ENCODE results near the gene CST5.
A peak's percentile ranks its signal among the peaks of the same experiment; 100 is the strongest.

Gene CST5

GRCh38 chr20:23879328-23879798, at the start of gene CST5:
Gene CST5, minus strand, starts transcription at chr20:23879748. Its CDS starts 72 bp downstream, at chr20:23879676.
- H3K4me3 Mint-ChIP-seq, result no peak within 1 kb of the TSS
- no peaks in the 10 kb centered on the region for H3K36me3 Mint-ChIP-seq (ENCODE audit: insufficient read depth)
- H3K27me3 Mint-ChIP-seq, result no peaks in the 10 kb centered on the region
- H3K4me1 Mint-ChIP-seq, result no peaks in the 10 kb centered on the region
- H3K9me3 Mint-ChIP-seq, result no peaks in the 10 kb centered on the region
- DNase-seq (ENCODE audit: low spot score in 2 of 2) (no peak), ATAC-seq (replicated peaks; ENCODE audit: extremely low read depth, poor library complexity, severe bottlenecking) (no peak)
- no peak within 1 kb of the TSS for H3K27ac Mint-ChIP-seq (ENCODE audit: low read depth)

- DNase-seq (ENCODE audit: low spot score in 2 of 2), result peak; percentile 28 to 61
- peak; percentile 86 for ATAC-seq (replicated peaks; ENCODE audit: extremely low read depth, poor library complexity, severe bottlenecking)
These were observed 49.2 kb upstream of the CST5 start for GRCh38 chr20:23928788-23929187.

GRCh38 chr20:23928353-23928752, 48.8 kb upstream of the CST5 start:
- Mint-ChIP-seq H3K4me3 (peak overlapping the region; percentile 76), H3K9me3 (peaks cover 11% of the 10 kb centered on the region), H3K4me1 (peaks cover 80% of the 10 kb centered on the region), H3K27me3 (no peaks in the 10 kb centered on the region), H3K27ac (ENCODE audit: low read depth) (peak overlapping the region; percentile 80), H3K36me3 (ENCODE audit: insufficient read depth) (peaks cover 6% of the 10 kb centered on the region)
- DNase-seq (ENCODE audit: low spot score in 2 of 2), result no peak
- no peak for ATAC-seq (replicated peaks; ENCODE audit: extremely low read depth, poor library complexity, severe bottlenecking)

More at GRCh38 chr20:23928788-23929187, 49.2 kb upstream of the CST5 start:
- peaks cover 79% of the 10 kb centered on the region for H3K4me1 Mint-ChIP-seq
- no peaks in the 10 kb centered on the region for H3K27me3 Mint-ChIP-seq
- peak overlapping the region; percentile 76 for H3K4me3 Mint-ChIP-seq
- H3K27ac Mint-ChIP-seq (ENCODE audit: low read depth), result peak overlapping the region; percentile 59
- peaks cover 11% of the 10 kb centered on the region for H3K9me3 Mint-ChIP-seq
- H3K36me3 Mint-ChIP-seq (ENCODE audit: insufficient read depth), result peaks cover 6% of the 10 kb centered on the region

GRCh38 chr20:23926944-23927872, 47.7 kb upstream of the CST5 start:
- Mint-ChIP-seq H3K27ac (ENCODE audit: low read depth) (peak overlapping the region; percentile 80), H3K4me1 (peaks cover 83% of the 10 kb centered on the region)

GRCh38 chr20:23926526-23926880, 47.0 kb upstream of the CST5 start:
- no peak for ATAC-seq (replicated peaks; ENCODE audit: extremely low read depth, poor library complexity, severe bottlenecking)
- DNase-seq (ENCODE audit: low spot score in 2 of 2), result no peak
- peaks cover 16% of the 10 kb centered on the region for H3K9me3 Mint-ChIP-seq
- H3K27me3 Mint-ChIP-seq, result no peaks in the 10 kb centered on the region
- peak overlapping the region; percentile 10 for H3K27ac Mint-ChIP-seq (ENCODE audit: low read depth)
- H3K36me3 Mint-ChIP-seq (ENCODE audit: insufficient read depth), result peaks cover 6% of the 10 kb centered on the region
- peaks cover 84% of the 10 kb centered on the region for H3K4me1 Mint-ChIP-seq
- H3K4me3 Mint-ChIP-seq, result peak overlapping the region; percentile 76

More at GRCh38 chr20:23926944-23927872, 47.7 kb upstream of the CST5 start:
- DNase-seq (ENCODE audit: low spot score in 2 of 2) (no peak), ATAC-seq (replicated peaks; ENCODE audit: extremely low read depth, poor library complexity, severe bottlenecking) (peak; percentile 59)
- Mint-ChIP-seq H3K27me3 (no peaks in the 10 kb centered on the region), H3K36me3 (ENCODE audit: insufficient read depth) (peaks cover 6% of the 10 kb centered on the region), H3K4me3 (peak overlapping the region; percentile 76), H3K9me3 (peaks cover 16% of the 10 kb centered on the region)

- H3K4me1 Mint-ChIP-seq, result peaks cover 87% of the 10 kb centered on the region
- H3K27ac Mint-ChIP-seq (ENCODE audit: low read depth), result peak overlapping the region; percentile 10
- H3K9me3 Mint-ChIP-seq, result peaks cover 16% of the 10 kb centered on the region
- ATAC-seq (replicated peaks; ENCODE audit: extremely low read depth, poor library complexity, severe bottlenecking), result no peak
- peak overlapping the region; percentile 21 for H3K4me3 Mint-ChIP-seq
- DNase-seq (ENCODE audit: low spot score in 2 of 2), result no peak
- peaks cover 6% of the 10 kb centered on the region for H3K36me3 Mint-ChIP-seq (ENCODE audit: insufficient read depth)
- H3K27me3 Mint-ChIP-seq, result no peaks in the 10 kb centered on the region
These were observed 46.4 kb upstream of the CST5 start for GRCh38 chr20:23925789-23926525.

GRCh38 chr20:23924751-23925150, 45.2 kb upstream of the CST5 start:
- peaks cover 88% of the 10 kb centered on the region for H3K4me1 Mint-ChIP-seq
- H3K27me3 Mint-ChIP-seq, result no peaks in the 10 kb centered on the region
- ATAC-seq (replicated peaks; ENCODE audit: extremely low read depth, poor library complexity, severe bottlenecking), result no peak
- H3K27ac Mint-ChIP-seq (ENCODE audit: low read depth), result no peak overlapping the region
- DNase-seq (ENCODE audit: low spot score in 2 of 2), result no peak
- peaks cover 9% of the 10 kb centered on the region for H3K36me3 Mint-ChIP-seq (ENCODE audit: insufficient read depth)
- H3K4me3 Mint-ChIP-seq, result peak overlapping the region; percentile 28
- H3K9me3 Mint-ChIP-seq, result peaks cover 5% of the 10 kb centered on the region

- Mint-ChIP-seq H3K36me3 (ENCODE audit: insufficient read depth) (peaks cover 7% of the 10 kb centered on the region), H3K27ac (ENCODE audit: low read depth) (no peak overlapping the region), H3K4me1 (peaks cover 87% of the 10 kb centered on the region), H3K4me3 (peak overlapping the region; percentile 28), H3K9me3 (peaks cover 5% of the 10 kb centered on the region), H3K27me3 (no peaks in the 10 kb centered on the region)
- ATAC-seq (replicated peaks; ENCODE audit: extremely low read depth, poor library complexity, severe bottlenecking) (no peak), DNase-seq (ENCODE audit: low spot score in 2 of 2) (no peak)
These were observed 44.4 kb upstream of the CST5 start for GRCh38 chr20:23923891-23924435.

- H3K4me1 Mint-ChIP-seq, result peaks cover 86% of the 10 kb centered on the region
- H3K9me3 Mint-ChIP-seq, result peaks cover 5% of the 10 kb centered on the region
- DNase-seq (ENCODE audit: low spot score in 2 of 2) (no peak), ATAC-seq (replicated peaks; ENCODE audit: extremely low read depth, poor library complexity, severe bottlenecking) (no peak)
- H3K4me3 Mint-ChIP-seq, result peak overlapping the region; percentile 33
- H3K27ac Mint-ChIP-seq (ENCODE audit: low read depth), result peak overlapping the region; percentile 93
- H3K27me3 Mint-ChIP-seq, result no peaks in the 10 kb centered on the region
- peaks cover 7% of the 10 kb centered on the region for H3K36me3 Mint-ChIP-seq (ENCODE audit: insufficient read depth)
These were observed 43.8 kb upstream of the CST5 start for GRCh38 chr20:23923311-23923710.

- Mint-ChIP-seq H3K4me1 (peaks cover 63% of the 10 kb centered on the region), H3K9me3 (peaks cover 5% of the 10 kb centered on the region), H3K4me3 (peak overlapping the region; percentile 64), H3K36me3 (ENCODE audit: insufficient read depth) (peaks cover 2% of the 10 kb centered on the region), H3K27me3 (no peaks in the 10 kb centered on the region), H3K27ac (ENCODE audit: low read depth) (peak overlapping the region; percentile 93)
- no peak for ATAC-seq (replicated peaks; ENCODE audit: extremely low read depth, poor library complexity, severe bottlenecking)
- no peak for DNase-seq (ENCODE audit: low spot score in 2 of 2)
These were observed 41.1 kb upstream of the CST5 start for GRCh38 chr20:23920408-23921325.

- Mint-ChIP-seq H3K36me3 (ENCODE audit: insufficient read depth) (peaks cover 2% of the 10 kb centered on the region), H3K27ac (ENCODE audit: low read depth) (peak overlapping the region; percentile 93), H3K4me3 (no peak overlapping the region), H3K9me3 (peaks cover 5% of the 10 kb centered on the region), H3K27me3 (peaks cover 5% of the 10 kb centered on the region), H3K4me1 (peaks cover 48% of the 10 kb centered on the region)
- ATAC-seq (replicated peaks; ENCODE audit: extremely low read depth, poor library complexity, severe bottlenecking) (no peak), DNase-seq (ENCODE audit: low spot score in 2 of 2) (no peak)
These were observed 39.3 kb upstream of the CST5 start for GRCh38 chr20:23918896-23919295.
